Measurements from ENCODE around the gene HOXB5. TPM values are rescaled to one million over a fixed set of nuclear protein-coding genes. Genes with fewer than 3 reads are reported as not detected.

The HOXB5 gene
- total RNA-seq, 1 experiment from 2014 or later: 19.8 TPM

DNA sequence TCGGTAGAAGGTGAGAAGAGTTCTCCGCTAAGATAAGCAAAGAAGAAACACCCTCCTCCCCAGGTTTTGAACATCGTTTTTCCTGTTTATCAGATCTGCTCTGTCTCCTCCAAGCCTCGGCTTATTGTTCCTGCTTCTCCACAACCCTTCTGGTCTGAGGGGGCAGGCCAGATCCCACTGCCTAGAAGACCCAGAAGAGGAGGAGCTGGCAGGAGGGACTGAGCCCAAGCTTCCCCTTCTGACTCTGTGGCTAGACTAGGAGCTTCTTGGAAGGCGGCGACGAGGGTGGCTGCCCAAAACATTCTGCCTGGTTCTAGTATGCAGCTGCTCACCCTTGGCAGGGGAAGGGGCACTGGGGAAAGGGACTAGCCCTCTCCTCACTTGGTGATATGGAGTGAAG lies 5.2 kb upstream of the HOXB5 start:
- no peak overlapping the region for H3K27ac ChIP-seq (ENCODE audit: low read depth, low read length)
- CTCF ChIA-PET: no interaction called here
- no TSS peak for BruUV-seq (replicated peaks)
- ATAC-seq (no peak), DNase-seq (ENCODE audit: low read depth, low spot score) (no peak)
- H3K9me3 ChIP-seq (ENCODE audit: control insufficient read depth in 1 of 2, insufficient read depth in 1 of 2, low read depth in 1 of 2, low read length in 2 of 2): no peaks in the 10 kb centered on the region
- H3K4me2 ChIP-seq (ENCODE audit: low read length): no peak overlapping the region
- H3K4me3 ChIP-seq (replicated peaks in 1 of 2; ENCODE audit: low read depth in 1 of 2, low read length in 2 of 2): no peak overlapping the region
- H3K27me3 ChIP-seq (ENCODE audit: insufficient read depth, low read length): no peaks in the 10 kb centered on the region
- peaks cover 26 to 27% of the 10 kb centered on the region in 2 experiments; a peak in 3 of 4 replicates for H3K36me3 ChIP-seq (ENCODE audit: control insufficient read depth in 1 of 2, insufficient read depth in 2 of 2, low read length in 2 of 2)
- intact Hi-C loops (cut with micrococcal nuclease): no loop called here
- H3K79me2 ChIP-seq (ENCODE audit: insufficient read depth, low read length): peaks cover 100% of the 10 kb centered on the region
- no peak overlapping the region for H3K9ac ChIP-seq (ENCODE audit: low read length)
- RAD21 ChIA-PET (ENCODE audit: low non-redundant PET in 1 of 2, low total read pairs in 2 of 2, uncharacterized antibody in 2 of 2, unreplicated experiment in 2 of 2): interaction anchor here in 1 of 2 experiments (0.6 kb wide), 1 partner anchor 16 kb away, joined by 4 read pairs; no protein-coding TSS in a partner anchor
- no peaks in the 10 kb centered on the region for H3K9me2 ChIP-seq (ENCODE audit: insufficient read depth)
- TF ChIP-seq, protein P1, sequence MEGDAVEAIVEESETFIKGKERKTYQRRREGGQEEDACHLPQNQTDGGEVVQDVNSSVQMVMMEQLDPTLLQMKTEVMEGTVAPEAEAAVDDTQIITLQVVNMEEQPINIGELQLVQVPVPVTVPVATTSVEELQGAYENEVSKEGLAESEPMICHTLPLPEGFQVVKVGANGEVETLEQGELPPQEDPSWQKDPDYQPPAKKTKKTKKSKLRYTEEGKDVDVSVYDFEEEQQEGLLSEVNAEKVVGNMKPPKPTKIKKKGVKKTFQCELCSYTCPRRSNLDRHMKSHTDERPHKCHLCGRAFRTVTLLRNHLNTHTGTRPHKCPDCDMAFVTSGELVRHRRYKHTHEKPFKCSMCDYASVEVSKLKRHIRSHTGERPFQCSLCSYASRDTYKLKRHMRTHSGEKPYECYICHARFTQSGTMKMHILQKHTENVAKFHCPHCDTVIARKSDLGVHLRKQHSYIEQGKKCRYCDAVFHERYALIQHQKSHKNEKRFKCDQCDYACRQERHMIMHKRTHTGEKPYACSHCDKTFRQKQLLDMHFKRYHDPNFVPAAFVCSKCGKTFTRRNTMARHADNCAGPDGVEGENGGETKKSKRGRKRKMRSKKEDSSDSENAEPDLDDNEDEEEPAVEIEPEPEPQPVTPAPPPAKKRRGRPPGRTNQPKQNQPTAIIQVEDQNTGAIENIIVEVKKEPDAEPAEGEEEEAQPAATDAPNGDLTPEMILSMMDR (IDR thresholded peaks at IDR 0.05 in 2 of 3, conservative IDR thresholded peaks at IDR 0.05 in 1 of 3; ENCODE audit: borderline replicate concordance in 1 of 3, insufficient read depth in 1 of 3, low read depth in 2 of 3, low read length in 2 of 3): no peak
- no peak for TF ChIP-seq EZH2phosphoT487 (IDR thresholded peaks at IDR 0.05; ENCODE audit: borderline replicate concordance)
- no peak for TF ChIP-seq TCF7L2 (IDR thresholded peaks at IDR 0.05; ENCODE audit: borderline replicate concordance, extremely low read depth, insufficient read depth, insufficient read length)
- TF ChIP-seq, protein P2, sequence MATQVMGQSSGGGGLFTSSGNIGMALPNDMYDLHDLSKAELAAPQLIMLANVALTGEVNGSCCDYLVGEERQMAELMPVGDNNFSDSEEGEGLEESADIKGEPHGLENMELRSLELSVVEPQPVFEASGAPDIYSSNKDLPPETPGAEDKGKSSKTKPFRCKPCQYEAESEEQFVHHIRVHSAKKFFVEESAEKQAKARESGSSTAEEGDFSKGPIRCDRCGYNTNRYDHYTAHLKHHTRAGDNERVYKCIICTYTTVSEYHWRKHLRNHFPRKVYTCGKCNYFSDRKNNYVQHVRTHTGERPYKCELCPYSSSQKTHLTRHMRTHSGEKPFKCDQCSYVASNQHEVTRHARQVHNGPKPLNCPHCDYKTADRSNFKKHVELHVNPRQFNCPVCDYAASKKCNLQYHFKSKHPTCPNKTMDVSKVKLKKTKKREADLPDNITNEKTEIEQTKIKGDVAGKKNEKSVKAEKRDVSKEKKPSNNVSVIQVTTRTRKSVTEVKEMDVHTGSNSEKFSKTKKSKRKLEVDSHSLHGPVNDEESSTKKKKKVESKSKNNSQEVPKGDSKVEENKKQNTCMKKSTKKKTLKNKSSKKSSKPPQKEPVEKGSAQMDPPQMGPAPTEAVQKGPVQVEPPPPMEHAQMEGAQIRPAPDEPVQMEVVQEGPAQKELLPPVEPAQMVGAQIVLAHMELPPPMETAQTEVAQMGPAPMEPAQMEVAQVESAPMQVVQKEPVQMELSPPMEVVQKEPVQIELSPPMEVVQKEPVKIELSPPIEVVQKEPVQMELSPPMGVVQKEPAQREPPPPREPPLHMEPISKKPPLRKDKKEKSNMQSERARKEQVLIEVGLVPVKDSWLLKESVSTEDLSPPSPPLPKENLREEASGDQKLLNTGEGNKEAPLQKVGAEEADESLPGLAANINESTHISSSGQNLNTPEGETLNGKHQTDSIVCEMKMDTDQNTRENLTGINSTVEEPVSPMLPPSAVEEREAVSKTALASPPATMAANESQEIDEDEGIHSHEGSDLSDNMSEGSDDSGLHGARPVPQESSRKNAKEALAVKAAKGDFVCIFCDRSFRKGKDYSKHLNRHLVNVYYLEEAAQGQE (IDR thresholded peaks at IDR 0.05; ENCODE audit: low read depth): no peak
- no peak for TF ChIP-seq ELF1 (IDR thresholded peaks at IDR 0.05; ENCODE audit: borderline replicate concordance, low read depth)
- H2AFZ ChIP-seq (ENCODE audit: low read depth, low read length, poor library complexity, severe bottlenecking): no peak overlapping the region
- peaks cover 23 to 32% of the 10 kb centered on the region in 2 experiments for H3K4me1 ChIP-seq (ENCODE audit: control insufficient read depth in 1 of 2, insufficient read depth in 2 of 2, low read length in 2 of 2)
- peaks cover 4% of the 10 kb centered on the region; the same call in 1 of the 2 replicates for H4K20me1 ChIP-seq (ENCODE audit: insufficient read depth)
- POLR2A ChIA-PET: no interaction called here

Measured in HCT116 (cell line).